Hair follicle dermal papilla cell (primary cell): ENCODE data around the gene DNAJC1. TPM values are rescaled to one million over a fixed set of nuclear protein-coding genes. Genes with fewer than 3 reads are reported as not detected.

Experiments used
- small RNA-seq: library from RNA; depleted of rRNA; stranded (forward); fragments of <200 nt; gene quantifications from one replicate; pipeline ENCODE3, GENCODE V24; 2012
- total RNA-seq: library from RNA; depleted of rRNA; stranded (reverse); fragments of >200 nt; gene quantifications from 2 replicates; pipeline ENCODE4 v1.2.3, GENCODE V29; 2012

DNAJC1 gene, protein sequence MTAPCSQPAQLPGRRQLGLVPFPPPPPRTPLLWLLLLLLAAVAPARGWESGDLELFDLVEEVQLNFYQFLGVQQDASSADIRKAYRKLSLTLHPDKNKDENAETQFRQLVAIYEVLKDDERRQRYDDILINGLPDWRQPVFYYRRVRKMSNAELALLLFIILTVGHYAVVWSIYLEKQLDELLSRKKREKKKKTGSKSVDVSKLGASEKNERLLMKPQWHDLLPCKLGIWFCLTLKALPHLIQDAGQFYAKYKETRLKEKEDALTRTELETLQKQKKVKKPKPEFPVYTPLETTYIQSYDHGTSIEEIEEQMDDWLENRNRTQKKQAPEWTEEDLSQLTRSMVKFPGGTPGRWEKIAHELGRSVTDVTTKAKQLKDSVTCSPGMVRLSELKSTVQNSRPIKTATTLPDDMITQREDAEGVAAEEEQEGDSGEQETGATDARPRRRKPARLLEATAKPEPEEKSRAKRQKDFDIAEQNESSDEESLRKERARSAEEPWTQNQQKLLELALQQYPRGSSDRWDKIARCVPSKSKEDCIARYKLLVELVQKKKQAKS
- total RNA-seq: 27.4 and 29.5 TPM in 2 replicates

DNA sequence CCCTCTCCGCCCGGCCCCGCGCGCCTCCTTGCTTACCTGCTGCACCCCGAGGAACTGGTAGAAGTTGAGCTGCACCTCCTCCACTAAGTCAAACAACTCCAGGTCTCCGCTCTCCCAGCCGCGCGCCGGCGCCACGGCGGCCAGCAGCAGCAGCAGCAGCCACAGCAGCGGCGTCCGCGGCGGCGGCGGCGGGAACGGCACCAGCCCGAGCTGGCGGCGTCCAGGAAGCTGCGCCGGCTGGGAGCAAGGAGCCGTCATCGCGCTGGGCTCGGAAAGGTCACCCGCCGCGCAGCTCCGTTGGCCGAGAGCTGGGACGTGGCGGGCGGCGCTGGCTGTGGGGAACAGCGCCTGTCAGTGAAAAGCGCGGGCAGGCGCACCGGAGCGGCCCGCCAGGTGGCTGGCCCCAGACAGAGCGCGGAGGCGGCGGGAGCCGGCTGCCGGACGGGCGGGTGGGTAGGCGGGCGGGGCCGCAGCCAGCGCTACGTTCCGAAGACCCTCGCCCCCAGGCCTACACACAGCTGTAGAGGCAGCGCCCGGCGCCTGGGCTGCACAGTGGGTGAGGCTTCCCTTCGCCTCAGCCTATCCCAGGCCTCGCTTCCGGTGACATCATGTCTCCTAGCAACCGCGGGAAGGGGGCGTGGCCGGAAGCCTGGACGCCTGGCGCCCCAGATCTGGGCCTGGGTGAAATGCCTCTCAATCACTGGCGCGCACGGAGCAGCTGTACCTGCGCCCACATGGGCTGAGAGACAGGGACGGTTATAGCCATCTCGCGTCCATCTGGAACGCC is at the start of gene DNAJC1:
DNAJC1 (minus strand) TSS at position 554 of the 787 bp plus-strand sequence; CDS start at position 258, 296 bp downstream.

Small RNA genes lying within 50 kb of the gene (small RNA-seq; reads per million reads assigned to genes)
- not detected for gene RN7SKP219
- gene RN7SKP37: not detected

Other genes starting within 250 kb of the DNAJC1 start
- gene EBLN1, start 214.3 kb upstream of the DNAJC1 start, total RNA-seq: not detected in 2 replicates